Measurements from ENCODE around the gene TNFRSF9. TPM values are rescaled to one million over a fixed set of nuclear protein-coding genes. Genes with fewer than 3 reads are reported as not detected.

TNFRSF9 gene
- total and polyA plus RNA-seq, 9 of the 15 experiments (the other 6 are each of a cell fraction or from before 2014, with no cell fraction given) = 0.04 to 0.29 (median 0.08) TPM; not detected in 1

- TF ChIP-seq ZHX1 (conservative IDR thresholded peaks at IDR 0.05; ENCODE audit: low read length) (no peak), ETV5 (CRISPR knock-in tag; IDR thresholded peaks at IDR 0.05; ENCODE audit: low read depth) (peak; percentile 79; the same call in 1 of the 2 replicates), HDAC8 (tag; IDR thresholded peaks at IDR 0.05) (no peak; the same call in 1 of the 2 replicates), CREB1 (IDR thresholded peaks at IDR 0.05) (peak; percentile 93), CREB1 (CRISPR knock-in tag; IDR thresholded peaks at IDR 0.05) (peak; percentile 94), MTA2 (IDR thresholded peaks at IDR 0.05; ENCODE audit: low read depth) (no peak), DEAF1 (CRISPR knock-in tag; IDR thresholded peaks at IDR 0.05) (no peak), KDM5B (IDR thresholded peaks at IDR 0.05; ENCODE audit: insufficient replicate concordance, low read depth, low read length) (no peak), PHF8 (IDR thresholded peaks at IDR 0.05; ENCODE audit: borderline replicate concordance, low read length) (peak; percentile 82), ELF4 (CRISPR knock-in tag; IDR thresholded peaks at IDR 0.05) (peak; percentile 50; the same call in 1 of the 2 replicates), POLR3G (IDR thresholded peaks at IDR 0.05; ENCODE audit: extremely low read depth, insufficient read length, insufficient replicate concordance) (no peak), ATF1 (CRISPR knock-in tag; IDR thresholded peaks at IDR 0.05) (peak; percentile 75), ATF1 (tag; IDR thresholded peaks at IDR 0.05) (peak; percentile 98), CREM (IDR thresholded peaks at IDR 0.05; ENCODE audit: low read depth) (peak; percentile 97), SMAD4 (CRISPR knock-in tag; conservative IDR thresholded peaks at IDR 0.05) (peak; percentile 83), MEF2D (tag; conservative IDR thresholded peaks at IDR 0.05; ENCODE audit: low read depth) (no peak), ZNF696 (CRISPR knock-in tag; conservative IDR thresholded peaks at IDR 0.05) (no peak), SRSF1 (IDR thresholded peaks at IDR 0.05; ENCODE audit: low read depth, low read length) (0 out of 2 replicates have a peak, but pooled peaks have one; percentile 47), FOXA3 (CRISPR knock-in tag; conservative IDR thresholded peaks at IDR 0.05 in 1 of 2, IDR thresholded peaks at IDR 0.05 in 1 of 2) (0 out of 4 replicates have a peak, but pooled peaks of 1 of the 2 experiments have one; percentile 51), ZNF41 (CRISPR knock-in tag; conservative IDR thresholded peaks at IDR 0.05) (no peak)
- TF ChIP-seq, protein P1, sequence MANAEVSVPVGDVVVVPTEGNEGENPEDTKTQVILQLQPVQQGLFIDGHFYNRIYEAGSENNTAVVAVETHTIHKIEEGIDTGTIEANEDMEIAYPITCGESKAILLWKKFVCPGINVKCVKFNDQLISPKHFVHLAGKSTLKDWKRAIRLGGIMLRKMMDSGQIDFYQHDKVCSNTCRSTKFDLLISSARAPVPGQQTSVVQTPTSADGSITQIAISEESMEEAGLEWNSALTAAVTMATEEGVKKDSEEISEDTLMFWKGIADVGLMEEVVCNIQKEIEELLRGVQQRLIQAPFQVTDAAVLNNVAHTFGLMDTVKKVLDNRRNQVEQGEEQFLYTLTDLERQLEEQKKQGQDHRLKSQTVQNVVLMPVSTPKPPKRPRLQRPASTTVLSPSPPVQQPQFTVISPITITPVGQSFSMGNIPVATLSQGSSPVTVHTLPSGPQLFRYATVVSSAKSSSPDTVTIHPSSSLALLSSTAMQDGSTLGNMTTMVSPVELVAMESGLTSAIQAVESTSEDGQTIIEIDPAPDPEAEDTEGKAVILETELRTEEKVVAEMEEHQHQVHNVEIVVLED (CRISPR knock-in tag; IDR thresholded peaks at IDR 0.05) = peak; percentile 95
Measured at GRCh38 chr1:7953850-7954609, 13.4 kb upstream of the TNFRSF9 start (continued).

Measured in K562 (cell line).